DMS 273 (cell line): ENCODE measurements around the gene TSBP1.

ENCODE experiments used
- DNase-seq: peaks from one replicate; lab custom pipeline; 2025; ENCODE audit not compliant: unreplicated experiment; lab: John Stamatoyannopoulos, UW

The TSBP1 gene

GRCh38 chr6:32371803-32372202, at the start of gene TSBP1:
Gene TSBP1 (minus strand): TSS chr6:32371903. CDS start chr6:32371706, 197 bp downstream.
- no peak for DNase-seq

- no peak for DNase-seq
Measured at GRCh38 chr6:32416036-32416435, 44.3 kb upstream of the TSBP1 start.

GRCh38 chr6:32415521-32416019, 43.9 kb upstream of the TSBP1 start:
- peak; percentile 83 for DNase-seq

- DNase-seq = peak; percentile 79
Measured at GRCh38 chr6:32413427-32414047, 41.8 kb upstream of the TSBP1 start.

GRCh38 chr6:32411566-32412327, 40.0 kb upstream of the TSBP1 start:
- no peak for DNase-seq

- DNase-seq = no peak
Measured at GRCh38 chr6:32410906-32411305, 39.2 kb upstream of the TSBP1 start.

GRCh38 chr6:32406857-32407256, 35.2 kb upstream of the TSBP1 start, which contains the start of gene BTNL2:
Gene BTNL2 (minus strand): TSS chr6:32407181. CDS start chr6:32407123, 58 bp downstream.
- no peak for DNase-seq

- no peak for DNase-seq
Measured at GRCh38 chr6:32406197-32406596, 34.5 kb upstream of the TSBP1 start.

GRCh38 chr6:32405656-32406055, 34.0 kb upstream of the TSBP1 start:
- DNase-seq = no peak

GRCh38 chr6:32402812-32403211, 31.1 kb upstream of the TSBP1 start:
- DNase-seq = no peak

- DNase-seq = no peak
Measured at GRCh38 chr6:32401284-32401963, 29.7 kb upstream of the TSBP1 start.

- no peak for DNase-seq
Measured at GRCh38 chr6:32397252-32397920, 25.7 kb upstream of the TSBP1 start.

GRCh38 chr6:32396028-32396427, 24.3 kb upstream of the TSBP1 start:
- DNase-seq = no peak

GRCh38 chr6:32393665-32394420, 22.1 kb upstream of the TSBP1 start:
- no peak for DNase-seq

GRCh38 chr6:32391505-32391904, 19.8 kb upstream of the TSBP1 start:
- DNase-seq = no peak

- no peak for DNase-seq
Measured at GRCh38 chr6:32387589-32388340, 16.1 kb upstream of the TSBP1 start.

GRCh38 chr6:32386040-32386439, 14.3 kb upstream of the TSBP1 start:
- DNase-seq = no peak

GRCh38 chr6:32382757-32383420, 11.2 kb upstream of the TSBP1 start:
- DNase-seq = no peak

- no peak for DNase-seq
Measured at GRCh38 chr6:32379545-32379944, 7.8 kb upstream of the TSBP1 start.
